B cell (primary cell): ENCODE results near the gene TBC1D22A. TPM values are rescaled to one million over a fixed set of nuclear protein-coding genes. Genes with fewer than 3 reads are reported as not detected.

Experiments used
- ATAC-seq: fragments of 200-7000 bp; cut with Tn5 transposase; one replicate; pipeline ENCODE4 v1.10.0; 2021; ENCODE audit warnings: low read depth, mild to moderate bottlenecking, moderate number of reproducible peaks, moderate library complexity
- CTCF ChIA-PET: fragments of 350-600 bp; sonication (Branson Sonifier 250); formaldehyde crosslinking; loops from one replicate; lab custom pipeline; 2021; ENCODE audit warnings: antibody characterized with exemption, inconsistent platforms; lab: Charles Lee
- POLR2A ChIA-PET: fragments of 350-600 bp; sonication (Branson Sonifier 250); formaldehyde crosslinking; loops from one replicate; lab custom pipeline; 2021; ENCODE audit warnings: antibody characterized with exemption; lab: Charles Lee
- DNase-seq: peaks from one replicate; pipeline ENCODE4 v3.0.0; 2013
- H2AFZ ChIP-seq: 2 replicates; pipeline ENCODE4 v1.6.1; 2012; ENCODE audit warnings: mild to moderate bottlenecking, low read depth, low read length; ENCODE audit not compliant: insufficient read depth, poor library complexity, severe bottlenecking
- H3K27ac ChIP-seq, 2 donors: 1 replicate in 1 of 2; 2 replicates in 1 of 2; pipeline ENCODE4 v1.5.1; 2012 to 2013; ENCODE audit warnings: low read length in 2 of 2, mild to moderate bottlenecking in 2 of 2, moderate library complexity in 1 of 2
- H3K27me3 ChIP-seq, 4 experiments: fragments of 200-600 bp in 1 of 4; sonication (generic) in 1 of 4; replicated peaks in 1 of 4; 1 replicate in 2 of 4; 2 replicates in 2 of 4; pipeline versions ENCODE4 v1.6.1 to v1.7.0; 2013 to 2016; ENCODE audit warnings: low read length in 3 of 4, mild to moderate bottlenecking in 2 of 4, mixed read lengths in 1 of 4, moderate library complexity in 1 of 4; ENCODE audit not compliant: insufficient read depth in 4 of 4, control insufficient read depth in 3 of 4; ENCODE audit errors: control extremely low read depth in 1 of 4
- H3K36me3 ChIP-seq, 2 experiments: replicated peaks in 1 of 2; 1 replicate in 1 of 2; 2 replicates in 1 of 2; pipeline versions ENCODE4 v1.6.1 to v1.7.1; 2013; ENCODE audit warnings: low read length in 1 of 2; ENCODE audit not compliant: insufficient read depth in 2 of 2, control insufficient read depth in 1 of 2; ENCODE audit errors: control extremely low read depth in 1 of 2, extremely low read depth in 1 of 2
- H3K4me1 ChIP-seq, 2 donors: fragments of 200-600 bp in 1 of 2; sonication (generic) in 1 of 2; 1 replicate in 1 of 2; 2 replicates in 1 of 2; pipeline versions ENCODE4 v1.5.1 to v1.6.1; 2013 to 2017; ENCODE audit warnings: low read length in 2 of 2; ENCODE audit not compliant: control insufficient read depth in 2 of 2, insufficient read depth in 2 of 2
- H3K4me2 ChIP-seq: replicated peaks from 2 replicates; pipeline ENCODE3; 2012; ENCODE audit warnings: mild to moderate bottlenecking, low read depth, low read length; ENCODE audit not compliant: poor library complexity, severe bottlenecking
- H3K4me3 ChIP-seq, 5 experiments: fragments of 200-600 bp in 1 of 5; sonication (generic) in 1 of 5; 1 replicate in 3 of 5; 2 replicates in 2 of 5; pipeline versions ENCODE4 v1.5.1 to v1.7.0; 2011 to 2016; ENCODE audit warnings: low read length in 4 of 5, mild to moderate bottlenecking in 4 of 5, low read depth in 2 of 5, control low read depth in 1 of 5, moderate library complexity in 1 of 5; ENCODE audit not compliant: insufficient read depth in 1 of 5; ENCODE audit errors: control extremely low read depth in 1 of 5, extremely low read depth in 1 of 5
- H3K79me2 ChIP-seq: fragments of 200-600 bp; sonication (generic); one replicate; pipeline ENCODE4 v1.6.0; 2016; ENCODE audit warnings: low read length; ENCODE audit not compliant: control insufficient read depth, insufficient read depth
- H3K9ac ChIP-seq: fragments of 200-600 bp; sonication (generic); 2 replicates; pipeline ENCODE4 v1.6.1; 2017; ENCODE audit warnings: mild to moderate bottlenecking, low read length, moderate library complexity
- H3K9me3 ChIP-seq, 3 donors: one replicate each; pipeline versions ENCODE4 v1.6.1 to v1.7.1; 2013; ENCODE audit warnings: low read length in 2 of 3; ENCODE audit not compliant: control insufficient read depth in 2 of 3, insufficient read depth in 1 of 3; ENCODE audit errors: control extremely low read depth in 1 of 3
- H4K20me1 ChIP-seq: 2 replicates; pipeline ENCODE4 v1.6.0; 2012; ENCODE audit warnings: mild to moderate bottlenecking, low read length; ENCODE audit not compliant: insufficient read depth, control insufficient read depth, poor library complexity, severe bottlenecking
- H3K27ac Mint-ChIP-seq: one replicate; pipeline ENCODE4 v1.8.0; 2021; ENCODE audit warnings: mixed read lengths
- H3K27me3 Mint-ChIP-seq: one replicate; pipeline ENCODE4 v1.8.0; 2021; ENCODE audit warnings: mixed read lengths
- H3K4me1 Mint-ChIP-seq: one replicate; pipeline ENCODE4 v1.8.0; 2021; ENCODE audit warnings: mixed read lengths
- H3K4me3 Mint-ChIP-seq: one replicate; pipeline ENCODE4 v1.8.0; 2021; ENCODE audit warnings: mixed read lengths
- H3K9me3 Mint-ChIP-seq: one replicate; pipeline ENCODE4 v1.8.0; 2022; ENCODE audit warnings: mixed read lengths; ENCODE audit not compliant: insufficient read depth
- EZH2 ChIP-seq: IDR thresholded peaks from 2 replicates; pipeline ENCODE4 v1.6.1; 2012; ENCODE audit warnings: borderline replicate concordance, low read depth, mild to moderate bottlenecking, moderate library complexity, low read length; ENCODE audit not compliant: insufficient read depth, poor library complexity, severe bottlenecking
- WGBS: methylation state at CpG from one replicate; pipeline ENCODE4 v1.1.5; 2013; ENCODE audit warnings: missing lambda C conversion rate; ENCODE audit not compliant: insufficient coverage; 5-methylcytosine and 5-hydroxymethylcytosine counted together
- intact Hi-C: fragments of 100-400 bp; cut with micrococcal nuclease; formaldehyde crosslinking; loops from one replicate; pipeline ENCODE4 v1.10.0; 2022
- polyA plus RNA-seq: library from polyadenylated mRNA; depleted of rRNA; stranded (reverse); fragments of >200 nt; gene quantifications from 2 replicates; pipeline ENCODE4 v1.2.3, GENCODE V29; 2012
- total RNA-seq, 2 donors: library from RNA; stranded (reverse); fragments of 120-200 nt in 1 of 2; gene quantifications; 1 replicate in 1 of 2; 2 replicates in 1 of 2; pipeline versions ENCODE4 v1.2.3 to v1.2.4, GENCODE V29; 2013 to 2022
- TF ChIP-seq, protein P1 (sequence below): fragments of 200-600 bp; IDR thresholded peaks from one replicate; pipeline ENCODE4 v1.8.0; 2022; ENCODE audit warnings: antibody characterized with exemption, mild to moderate bottlenecking

The TBC1D22A gene
- total and polyA plus RNA-seq, 2 donors (not counting 1 experiment from before 2014, with no cell fraction given) = 73.8 to 128 TPM

DNA sequence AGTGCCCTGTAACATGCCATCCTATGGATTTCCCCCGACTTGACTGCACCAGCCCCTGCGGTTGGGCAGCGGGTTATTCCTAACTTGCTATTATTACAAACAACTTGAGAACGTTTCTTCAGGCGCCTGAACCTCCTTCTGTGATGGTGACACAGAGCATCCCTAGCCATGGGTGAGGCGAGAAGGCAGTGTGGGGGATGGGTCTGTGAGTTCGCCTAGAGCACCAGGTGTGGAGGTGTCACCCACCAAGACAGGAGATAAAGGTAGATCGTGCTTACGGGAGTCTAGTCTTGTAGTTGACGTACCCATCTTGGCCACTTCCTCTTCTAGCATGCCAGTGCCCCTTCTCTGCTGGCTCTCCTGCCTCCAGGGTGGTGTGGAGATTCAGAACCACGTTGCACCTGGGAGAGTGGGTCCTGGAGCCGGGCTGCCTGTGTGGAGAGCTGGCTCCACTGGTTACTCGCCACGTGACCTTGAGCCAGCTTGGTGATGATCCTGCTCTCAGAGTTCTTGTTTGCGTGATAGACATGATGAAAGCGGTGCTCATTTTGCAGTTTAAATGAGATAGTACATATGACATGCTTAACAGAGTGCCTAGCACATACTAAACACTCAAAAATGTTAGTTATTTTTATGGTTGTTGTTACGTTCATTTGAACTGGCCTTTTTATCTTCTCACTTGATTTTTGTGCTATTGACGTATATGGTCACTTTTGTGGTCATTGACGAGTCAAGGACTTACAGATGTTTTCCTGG, 37.8 kb downstream of the TBC1D22A start:
- Histone ChIP-seq H3K27me3 (no peaks in the 10 kb centered on the region), H4K20me1 (peaks cover 100% of the 10 kb centered on the region), H3K27ac (no peak overlapping the region), H3K79me2 (peaks cover 99% of the 10 kb centered on the region), H3K4me2 (no peak overlapping the region), H3K4me3 (no peak overlapping the region), H3K9me3 (peaks cover 0 to 4% (median 0%) of the 10 kb centered on the region in 3 donors), H2AFZ (no peak overlapping the region), H3K36me3 (peaks cover 0 to 93% of the 10 kb centered on the region in 2 experiments), H3K4me1 (peaks cover 9 to 11% of the 10 kb centered on the region in 2 donors), H3K9ac (no peak overlapping the region)
- CTCF ChIA-PET = interaction anchor here (1.2 to 11.4 kb wide), 10 partner anchors 9 to 236 kb away, joined by 3 to 468 read pairs (median 14); partner anchors contain the start of gene TBC1D22A
- WGBS = 98% methylated on average over 13 of the region's 19 CpGs
- no peak overlapping the region for H3K4me3 Mint-ChIP-seq
- H3K27ac Mint-ChIP-seq = no peak overlapping the region
- intact Hi-C loops = no loop called here
- peaks cover 45% of the 10 kb centered on the region for H3K4me1 Mint-ChIP-seq
- no peaks in the 10 kb centered on the region for H3K9me3 Mint-ChIP-seq
- no peaks in the 10 kb centered on the region for H3K27me3 Mint-ChIP-seq
- ATAC-seq (no peak), DNase-seq (no peak)
- POLR2A ChIA-PET = interaction anchor here (0.6 kb wide), 1 partner anchor 19 kb away, joined by 3 read pairs; no protein-coding TSS in a partner anchor
- no peak for TF ChIP-seq EZH2
- TF ChIP-seq, protein P1, sequence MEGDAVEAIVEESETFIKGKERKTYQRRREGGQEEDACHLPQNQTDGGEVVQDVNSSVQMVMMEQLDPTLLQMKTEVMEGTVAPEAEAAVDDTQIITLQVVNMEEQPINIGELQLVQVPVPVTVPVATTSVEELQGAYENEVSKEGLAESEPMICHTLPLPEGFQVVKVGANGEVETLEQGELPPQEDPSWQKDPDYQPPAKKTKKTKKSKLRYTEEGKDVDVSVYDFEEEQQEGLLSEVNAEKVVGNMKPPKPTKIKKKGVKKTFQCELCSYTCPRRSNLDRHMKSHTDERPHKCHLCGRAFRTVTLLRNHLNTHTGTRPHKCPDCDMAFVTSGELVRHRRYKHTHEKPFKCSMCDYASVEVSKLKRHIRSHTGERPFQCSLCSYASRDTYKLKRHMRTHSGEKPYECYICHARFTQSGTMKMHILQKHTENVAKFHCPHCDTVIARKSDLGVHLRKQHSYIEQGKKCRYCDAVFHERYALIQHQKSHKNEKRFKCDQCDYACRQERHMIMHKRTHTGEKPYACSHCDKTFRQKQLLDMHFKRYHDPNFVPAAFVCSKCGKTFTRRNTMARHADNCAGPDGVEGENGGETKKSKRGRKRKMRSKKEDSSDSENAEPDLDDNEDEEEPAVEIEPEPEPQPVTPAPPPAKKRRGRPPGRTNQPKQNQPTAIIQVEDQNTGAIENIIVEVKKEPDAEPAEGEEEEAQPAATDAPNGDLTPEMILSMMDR = no peak

DNA sequence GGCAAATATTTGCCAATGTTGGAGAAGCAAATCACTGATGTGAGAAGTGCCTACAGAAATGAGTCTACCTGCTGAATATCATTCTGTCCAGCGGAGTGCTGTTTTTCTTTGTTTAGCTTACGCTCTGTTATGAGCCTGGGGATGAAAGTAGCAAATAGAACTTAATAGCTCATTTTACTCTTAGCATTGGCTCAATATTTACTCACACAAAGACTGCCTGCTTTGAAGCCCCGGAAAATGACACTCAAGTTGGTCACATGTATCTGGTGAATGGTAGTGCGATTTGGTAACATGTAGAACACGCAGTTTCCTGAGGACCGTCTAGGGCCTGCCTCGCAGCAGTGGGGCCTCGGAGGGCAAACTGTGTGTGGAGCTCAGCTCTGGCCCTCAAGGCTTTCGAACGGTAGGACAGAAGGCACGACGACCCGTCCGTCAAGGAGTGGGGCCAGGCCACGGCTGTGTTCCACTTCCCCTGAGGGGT, 38.9 kb downstream of the TBC1D22A start:
- H3K27me3 Mint-ChIP-seq = no peaks in the 10 kb centered on the region
- Histone ChIP-seq H3K4me1 (peaks cover 9 to 11% of the 10 kb centered on the region in 2 donors), H3K9ac (no peak overlapping the region), H2AFZ (no peak overlapping the region), H3K4me2 (no peak overlapping the region), H4K20me1 (peaks cover 99% of the 10 kb centered on the region), H3K36me3 (peaks cover 0 to 89% of the 10 kb centered on the region in 2 experiments), H3K79me2 (peaks cover 99% of the 10 kb centered on the region), H3K27me3 (no peaks in the 10 kb centered on the region), H3K9me3 (peaks cover 0 to 4% (median 0%) of the 10 kb centered on the region in 3 donors), H3K27ac (no peak overlapping the region), H3K4me3 (no peak overlapping the region)
- peaks cover 45% of the 10 kb centered on the region for H3K4me1 Mint-ChIP-seq
- intact Hi-C loops = no loop called here
- CTCF ChIA-PET = interaction anchor here (1.2 to 11.4 kb wide), 11 partner anchors 10 to 237 kb away, joined by 3 to 468 read pairs (median 19); partner anchors contain the start of gene TBC1D22A
- no peaks in the 10 kb centered on the region for H3K9me3 Mint-ChIP-seq
- DNase-seq (no peak), ATAC-seq (no peak)
- H3K27ac Mint-ChIP-seq = peak overlapping the region; percentile 26
- POLR2A ChIA-PET = interaction anchor here (0.6 kb wide), 1 partner anchor 117 kb away, joined by 5 read pairs; no protein-coding TSS in a partner anchor
- TF ChIP-seq, protein P1 = no peak
- TF ChIP-seq EZH2 = no peak
- 97% methylated on average over 12 of the region's 15 CpGs for WGBS
- H3K4me3 Mint-ChIP-seq = no peak overlapping the region
